Prostate gland (tissue), 2 donors: ENCODE data around the gene UMOD.

Source experiments
- CTCF ChIP-seq, 4 experiments: fragments of 200-600 bp in 2 of 4; fragments of 450-650 bp in 2 of 4; sonication (generic) in 2 of 4; IDR thresholded peaks; 1 replicate in 3 of 4; 2 replicates in 1 of 4; pipeline ENCODE4 v1.5.1; 2016 to 2019; ENCODE audit warnings: antibody characterized with exemption in 4 of 4, mild to moderate bottlenecking in 2 of 4, moderate library complexity in 2 of 4
- POLR2A ChIP-seq: fragments of 450-650 bp; IDR thresholded peaks from one replicate; pipeline ENCODE4 v1.6.1; 2016; ENCODE audit warnings: antibody characterized with exemption, mild to moderate bottlenecking
- POLR2AphosphoS5 ChIP-seq: sonication (generic); formaldehyde crosslinking; IDR thresholded peaks from one replicate; pipeline ENCODE4 v1.6.1; 2017; ENCODE audit warnings: antibody characterized with exemption

- TF ChIP-seq CTCF (IDR thresholded peaks at IDR 0.05) (no peak), POLR2A (no peak), POLR2AphosphoS5 (peak; percentile 78)
These were observed 36.3 kb upstream of the UMOD start for GRCh38 chr16:20388854-20389253.
